Pons (tissue), 1 donor: Measurements from ENCODE around the gene PCGF2.

Experiments used
- DNase-seq: peaks from one replicate; pipeline ENCODE4 v3.0.0-alpha.2; 2016; ENCODE audit warnings: low spot score

Gene PCGF2

DNA sequence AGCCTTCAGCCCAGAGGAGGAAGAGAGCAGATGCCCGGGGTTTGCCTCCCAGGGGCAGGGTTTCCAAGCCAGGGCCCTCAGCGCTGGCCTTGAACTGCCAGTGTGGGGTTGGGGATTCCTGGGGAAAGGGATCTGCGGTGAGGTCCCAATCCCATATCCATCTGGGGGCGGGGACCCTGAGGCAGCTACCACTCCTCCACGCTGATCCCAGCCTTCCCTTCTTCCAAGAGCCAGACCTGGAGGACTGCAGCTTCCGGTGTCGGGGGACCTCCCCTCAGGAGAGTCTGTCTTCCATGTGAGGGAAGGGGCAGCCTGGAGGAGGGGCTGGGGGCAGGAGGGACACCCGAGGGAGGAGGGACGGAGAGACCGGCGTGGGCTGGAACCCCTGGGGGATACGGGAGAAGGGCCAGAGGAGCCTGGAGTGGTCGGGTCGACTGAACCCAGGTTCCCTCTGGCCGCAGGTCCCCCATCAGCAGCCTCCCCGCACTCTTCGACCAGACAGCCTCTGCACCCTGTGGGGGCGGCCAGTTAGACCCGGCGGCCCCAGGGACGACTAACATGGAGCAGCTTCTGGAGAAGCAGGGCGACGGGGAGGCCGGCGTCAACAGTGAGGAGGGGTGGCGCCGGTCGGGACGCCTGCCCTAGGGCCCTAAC is 28.7 kb downstream of the PCGF2 start:
- no peak for DNase-seq

DNA sequence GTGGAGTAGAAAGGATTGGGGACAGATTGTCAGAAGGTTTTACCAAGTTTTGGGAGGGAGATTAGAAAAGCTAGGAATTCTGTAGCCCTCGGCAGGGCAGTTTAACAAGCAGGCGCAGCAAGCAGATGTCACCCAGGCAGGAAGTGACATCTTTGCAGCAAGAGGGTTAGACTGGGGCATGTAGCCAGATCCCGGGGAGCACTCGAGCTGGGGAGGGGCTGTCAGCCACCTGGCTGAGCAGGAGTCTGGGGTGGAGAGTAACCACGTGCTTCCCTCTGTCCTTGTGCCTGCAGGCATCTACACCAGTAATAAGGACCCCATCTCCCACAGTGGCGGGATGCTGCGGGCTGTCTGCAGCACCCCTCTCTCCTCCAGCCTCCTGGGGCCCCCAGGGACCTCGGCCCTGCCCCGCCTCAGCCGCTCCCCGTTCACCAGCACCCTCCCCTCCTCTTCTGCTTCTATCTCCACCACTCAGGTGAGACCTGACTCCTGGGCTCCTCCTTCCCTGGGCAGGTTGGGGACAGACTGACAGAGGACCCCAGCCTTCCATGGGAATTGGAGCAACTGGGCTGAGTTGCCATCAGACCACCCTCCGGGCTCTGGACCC is 30.9 kb downstream of the PCGF2 start:
- no peak for DNase-seq

GRCh38 chr17:38716368-38717005 is 31.6 kb downstream of the PCGF2 start:
- no peak for DNase-seq

- DNase-seq = no peak
Observed at GRCh38 chr17:38715216-38715943, 32.8 kb downstream of the PCGF2 start.

DNA sequence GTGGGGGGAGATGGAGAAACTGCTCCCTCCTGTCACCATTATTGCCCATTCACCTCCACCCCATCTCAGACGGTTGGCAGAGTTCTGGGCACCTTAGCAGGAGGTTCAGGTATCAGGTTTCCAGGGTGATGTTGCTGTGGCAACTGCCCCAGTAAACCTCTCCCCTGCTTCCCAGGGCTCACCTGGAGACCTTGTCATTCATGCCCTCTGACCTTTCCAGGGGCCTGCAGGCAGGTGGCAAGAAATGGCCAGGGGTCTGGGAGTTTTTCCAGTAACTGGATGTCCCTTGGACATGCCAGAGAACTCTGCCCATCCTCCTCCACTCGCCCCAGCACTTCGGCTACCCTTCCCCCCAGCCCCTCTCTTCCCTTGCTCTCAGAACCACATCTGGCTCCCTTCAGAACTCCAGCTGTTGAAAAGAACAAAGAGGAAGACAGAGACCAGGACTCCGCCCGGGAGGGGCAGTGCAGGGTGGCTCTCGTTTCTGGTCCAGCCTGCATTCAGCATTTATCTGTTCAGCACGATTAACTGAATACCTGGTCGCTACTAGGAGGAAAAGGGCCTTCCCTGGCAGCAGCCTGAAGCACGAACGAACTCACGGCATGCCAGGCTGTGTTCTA is 34.6 kb downstream of the PCGF2 start:
- DNase-seq = no peak

DNA sequence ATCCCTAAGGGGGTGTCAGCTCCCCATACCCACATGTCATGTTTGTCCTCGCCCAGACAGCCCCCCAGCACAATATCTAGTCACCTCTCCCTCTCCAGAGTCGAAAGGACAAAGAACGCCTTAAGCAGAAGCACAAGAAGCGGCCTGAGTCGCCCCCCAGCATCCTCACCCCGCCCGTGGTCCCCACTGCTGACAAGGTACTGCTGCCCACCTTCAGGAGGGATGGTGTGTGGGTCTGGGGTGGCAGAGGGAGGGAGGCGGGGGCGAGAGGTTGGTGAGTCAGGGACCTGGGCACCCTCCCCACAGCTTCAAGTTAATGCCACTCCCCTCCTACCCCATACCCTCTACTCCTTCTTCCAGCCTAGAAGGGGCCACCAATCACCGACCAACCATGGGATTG is 35.5 kb downstream of the PCGF2 start:
- no peak for DNase-seq

DNA sequence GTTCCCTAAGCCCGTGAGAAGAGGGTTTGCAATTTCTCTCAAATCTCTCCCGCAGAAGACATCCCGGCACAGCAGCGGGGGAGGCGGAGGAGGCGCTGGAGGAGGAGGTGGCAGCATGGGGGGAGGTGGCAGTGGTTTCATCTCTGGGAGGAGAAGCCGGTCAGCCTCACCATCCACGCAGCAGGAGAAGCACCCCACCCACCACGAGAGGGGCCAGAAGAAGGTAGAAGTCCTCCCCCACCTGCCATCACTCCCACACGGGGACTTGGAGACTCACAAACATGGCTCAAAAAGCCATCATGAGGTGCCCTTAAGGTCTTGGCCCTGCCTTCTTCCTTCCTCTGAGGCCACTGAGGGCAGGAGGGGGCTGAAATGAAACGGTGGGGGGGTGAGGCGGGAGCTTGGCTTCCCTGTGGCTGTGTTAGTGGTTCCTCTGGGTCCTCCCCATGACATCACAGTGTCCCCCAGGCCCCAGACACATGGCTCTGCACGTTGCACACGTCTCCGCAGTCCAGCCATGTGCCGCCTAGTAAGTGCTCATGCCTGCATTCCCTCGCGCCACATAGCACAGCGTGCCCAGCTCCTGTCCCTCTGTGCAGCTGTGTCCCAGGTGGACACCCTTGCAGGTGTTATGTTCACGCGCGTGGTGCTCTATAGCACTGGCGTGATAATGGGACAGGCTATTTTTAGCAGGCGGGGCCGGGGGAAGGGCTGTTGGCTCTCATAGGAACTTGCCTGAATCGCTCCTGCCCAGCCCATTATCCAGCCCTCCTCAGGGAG is 36.2 kb downstream of the PCGF2 start:
- DNase-seq = no peak

GRCh38 chr17:38710985-38711384 is 37.2 kb downstream of the PCGF2 start:
- no peak for DNase-seq

DNA sequence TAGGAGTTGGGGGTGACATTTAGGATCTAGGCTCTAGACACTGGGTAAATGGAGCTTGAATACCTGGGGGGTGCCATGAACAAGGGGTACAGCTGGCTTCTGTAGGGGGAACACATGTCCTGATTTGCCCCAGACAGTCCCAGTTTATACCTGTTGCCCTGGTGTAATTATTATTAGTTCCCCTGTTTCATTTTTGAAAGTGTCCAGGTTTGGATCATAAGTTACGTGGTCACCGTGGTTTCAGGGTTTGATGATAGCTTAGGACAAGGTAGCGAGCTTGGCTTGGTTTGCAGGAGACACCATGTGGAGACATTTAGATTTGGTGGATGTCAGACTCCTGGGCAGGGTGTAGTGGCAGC is 37.6 kb downstream of the PCGF2 start:
- DNase-seq = no peak

DNA sequence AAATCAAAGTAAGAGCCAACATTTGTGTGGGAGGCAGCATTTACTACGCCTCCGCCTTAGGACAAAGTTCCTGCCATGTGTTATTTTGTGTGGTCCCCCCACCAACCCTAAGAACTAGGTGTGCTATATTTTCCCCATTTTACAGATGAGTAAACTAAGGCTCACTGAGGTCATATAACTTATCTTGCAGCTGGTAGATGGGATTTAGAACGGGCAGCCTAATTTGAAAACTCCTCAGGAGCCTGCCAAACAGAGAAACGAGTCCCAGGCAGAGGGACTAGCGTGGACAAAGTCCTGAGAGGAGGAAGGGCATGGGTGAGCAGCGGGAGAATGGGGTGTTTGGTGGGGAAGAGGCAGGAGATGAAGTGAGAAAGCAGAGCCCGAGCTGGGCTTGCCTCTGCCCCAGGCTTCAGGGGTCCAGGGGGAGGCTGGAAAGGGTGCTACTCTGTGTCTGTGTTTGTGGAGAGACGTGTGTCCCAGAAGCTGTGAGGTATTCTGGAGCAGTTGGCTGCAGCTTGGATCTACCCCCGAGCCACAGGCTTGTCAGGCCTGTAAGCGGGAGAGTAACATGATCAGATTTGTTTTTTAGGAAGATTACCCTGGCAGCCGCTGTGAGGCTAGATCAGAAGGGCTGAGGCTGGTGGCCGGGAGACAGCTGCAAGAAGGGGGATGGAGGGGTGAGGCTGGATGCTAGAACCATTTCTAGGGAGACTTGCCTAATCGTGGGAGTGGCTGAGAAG is 38.1 kb downstream of the PCGF2 start:
- DNase-seq = no peak

GRCh38 chr17:38709104-38709820 is 38.9 kb downstream of the PCGF2 start:
- no peak for DNase-seq

GRCh38 chr17:38707678-38708351 is 40.3 kb downstream of the PCGF2 start:
- no peak for DNase-seq

DNA sequence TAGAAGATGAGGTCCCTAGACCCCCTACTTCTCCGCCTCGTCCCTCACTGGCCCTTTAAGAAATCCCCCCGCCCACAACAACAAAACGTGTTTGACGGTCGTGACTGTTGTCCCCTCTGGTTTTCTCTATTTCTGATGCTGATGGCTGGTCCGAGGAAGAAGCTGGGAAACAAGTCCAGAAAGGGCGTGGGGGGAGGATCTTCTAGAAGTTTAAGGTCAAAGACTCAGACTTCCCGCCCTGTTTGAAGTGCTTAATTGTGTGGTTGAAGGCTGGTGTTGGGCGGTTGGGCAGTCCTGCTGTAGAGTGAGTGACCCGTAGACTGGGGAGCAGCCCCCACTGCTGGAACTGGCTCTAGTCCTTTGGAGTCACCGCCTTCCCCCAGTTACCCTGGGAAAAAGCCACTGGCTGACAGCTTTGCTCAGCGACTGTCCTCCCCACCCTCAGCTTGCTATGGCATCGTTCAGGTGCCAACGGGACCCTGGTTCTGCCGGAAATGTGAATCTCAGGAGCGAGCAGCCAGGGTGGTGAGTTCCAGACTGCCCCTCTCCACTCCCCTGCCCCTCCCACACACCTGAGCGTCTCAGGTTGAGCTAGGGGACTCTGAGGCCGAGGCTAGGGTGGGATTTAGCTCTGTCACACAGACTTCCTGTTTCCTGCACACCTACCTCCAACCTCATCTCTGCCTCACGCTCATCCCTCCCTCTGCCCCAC is 41.5 kb downstream of the PCGF2 start:
- DNase-seq = peak; percentile 40

DNA sequence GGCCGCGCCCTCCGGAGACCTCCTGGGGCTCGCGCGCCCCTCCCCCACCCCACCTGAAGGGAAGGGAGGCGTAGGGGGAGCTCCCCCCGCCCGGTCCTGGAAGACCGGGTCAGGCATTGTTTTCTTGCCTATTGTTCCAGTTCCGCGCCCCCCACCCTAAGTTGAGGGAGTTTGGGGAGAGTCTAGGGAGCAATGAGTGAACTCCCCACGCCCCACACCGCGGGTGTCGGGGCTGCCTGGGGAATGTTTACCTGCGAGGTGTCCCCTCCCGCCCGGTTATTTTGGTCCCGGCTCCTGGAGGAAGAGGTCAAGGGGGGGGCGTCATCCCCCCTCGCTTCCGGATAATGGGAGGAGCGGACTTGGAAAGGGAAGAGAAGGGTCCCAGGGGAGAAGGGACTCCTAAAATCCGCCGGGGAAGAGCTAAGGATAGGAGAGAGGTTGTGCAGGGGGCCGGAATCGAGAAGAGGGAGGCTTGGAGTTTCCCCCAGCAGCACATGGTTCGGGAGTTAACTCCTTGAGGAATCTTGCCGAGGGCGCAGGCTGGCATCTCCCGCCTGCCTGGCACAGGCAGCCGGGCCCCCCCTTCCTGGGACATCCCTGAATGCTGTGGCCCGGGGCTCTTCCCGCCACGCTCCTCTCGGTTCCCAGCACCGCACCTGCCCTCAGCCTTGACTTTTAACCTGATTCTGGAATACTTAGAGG is 42.2 kb downstream of the PCGF2 start:
- DNase-seq = peak; percentile 32

- DNase-seq = no peak
Observed at GRCh38 chr17:38705523-38705802, 42.7 kb downstream of the PCGF2 start.

DNA sequence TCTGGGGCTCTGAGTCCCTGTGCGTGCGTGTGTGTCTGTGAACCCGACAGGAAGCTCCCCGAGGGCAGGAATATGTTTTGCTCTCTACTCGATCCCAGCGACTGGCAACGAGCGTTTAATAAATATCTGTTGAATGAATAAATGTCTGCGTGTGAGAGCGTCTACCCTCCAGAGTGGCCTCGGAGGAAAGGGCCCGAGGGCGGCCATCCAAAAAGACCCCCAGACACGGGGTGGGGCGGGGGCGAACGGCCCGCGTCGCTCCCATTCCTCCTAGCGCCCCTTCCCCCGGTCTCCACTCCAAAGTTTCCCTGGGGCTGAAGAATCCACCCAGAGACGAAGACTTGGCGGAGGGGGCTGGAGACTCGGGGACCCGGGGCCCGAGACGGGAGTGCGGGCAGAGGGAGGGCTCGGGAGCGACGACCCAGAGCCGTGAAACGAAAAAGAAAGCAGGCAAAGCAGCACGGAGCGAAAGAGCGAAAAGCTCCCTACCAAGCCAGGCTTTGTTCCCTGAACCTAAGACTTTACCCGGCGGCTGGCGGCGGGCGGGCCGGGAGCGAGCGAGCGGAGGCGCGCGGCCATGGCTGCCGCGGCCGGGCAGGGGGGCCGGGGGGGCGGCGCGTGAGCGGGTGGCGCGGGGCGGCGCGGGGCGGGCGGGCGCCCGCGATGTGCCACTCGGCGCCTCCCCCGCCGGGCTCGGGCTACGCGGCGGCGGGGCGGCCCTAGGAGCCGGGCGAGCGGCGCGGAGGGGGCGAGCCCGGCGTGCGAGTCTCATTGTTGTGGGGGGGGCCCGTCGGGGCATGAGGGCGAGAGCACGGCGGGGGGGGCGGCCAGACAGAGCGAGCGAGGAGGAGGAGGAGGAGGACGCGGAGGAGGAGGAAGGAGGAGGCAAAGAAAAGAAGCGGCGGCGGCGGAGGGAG is 43.3 kb downstream of the PCGF2 start, which contains the start of gene MLLT6:
TSS of gene MLLT6 (plus strand) at position 668 of the 917 bp plus-strand sequence. CDS start 360 bp downstream, outside the sequence.
- DNase-seq = peak; percentile 71
